HG02884 (cell line): ENCODE measurements around the gene MAP7D1.
"Not testable (repeated sequence)": the region's sequence is repeated elsewhere in the genome, so short reads cannot be mapped to it uniquely, and the experiment has no call there.

Experiments
- ATAC-seq: cut with Tn5 transposase; IDR thresholded peaks from one replicate; pipeline ENCODE4 v1.9.1; 2021; ENCODE audit warnings: mild to moderate bottlenecking, moderate library complexity; ENCODE audit not compliant: unreplicated experiment

MAP7D1 gene

DNA sequence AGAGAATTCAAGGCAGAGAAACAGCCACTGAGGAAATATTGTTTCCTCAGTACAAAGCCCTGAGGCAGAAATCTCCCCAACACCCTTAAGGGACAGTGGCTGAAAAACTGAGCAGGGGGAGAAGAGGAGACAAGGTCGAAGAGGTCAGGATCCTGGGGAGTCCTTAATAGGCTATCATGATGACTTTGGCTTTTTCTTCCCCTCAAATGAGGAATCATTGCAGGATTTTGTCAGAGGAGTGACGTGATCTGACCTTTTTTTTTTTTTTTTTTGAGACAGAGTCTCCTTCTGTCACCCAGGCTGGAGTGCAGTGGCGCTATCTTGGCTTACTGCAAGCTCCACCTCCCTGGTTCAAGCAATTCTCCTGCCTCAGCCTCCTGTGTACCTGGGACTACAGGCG is 10.2 kb downstream of the MAP7D1 start:
- ATAC-seq = no peak

DNA sequence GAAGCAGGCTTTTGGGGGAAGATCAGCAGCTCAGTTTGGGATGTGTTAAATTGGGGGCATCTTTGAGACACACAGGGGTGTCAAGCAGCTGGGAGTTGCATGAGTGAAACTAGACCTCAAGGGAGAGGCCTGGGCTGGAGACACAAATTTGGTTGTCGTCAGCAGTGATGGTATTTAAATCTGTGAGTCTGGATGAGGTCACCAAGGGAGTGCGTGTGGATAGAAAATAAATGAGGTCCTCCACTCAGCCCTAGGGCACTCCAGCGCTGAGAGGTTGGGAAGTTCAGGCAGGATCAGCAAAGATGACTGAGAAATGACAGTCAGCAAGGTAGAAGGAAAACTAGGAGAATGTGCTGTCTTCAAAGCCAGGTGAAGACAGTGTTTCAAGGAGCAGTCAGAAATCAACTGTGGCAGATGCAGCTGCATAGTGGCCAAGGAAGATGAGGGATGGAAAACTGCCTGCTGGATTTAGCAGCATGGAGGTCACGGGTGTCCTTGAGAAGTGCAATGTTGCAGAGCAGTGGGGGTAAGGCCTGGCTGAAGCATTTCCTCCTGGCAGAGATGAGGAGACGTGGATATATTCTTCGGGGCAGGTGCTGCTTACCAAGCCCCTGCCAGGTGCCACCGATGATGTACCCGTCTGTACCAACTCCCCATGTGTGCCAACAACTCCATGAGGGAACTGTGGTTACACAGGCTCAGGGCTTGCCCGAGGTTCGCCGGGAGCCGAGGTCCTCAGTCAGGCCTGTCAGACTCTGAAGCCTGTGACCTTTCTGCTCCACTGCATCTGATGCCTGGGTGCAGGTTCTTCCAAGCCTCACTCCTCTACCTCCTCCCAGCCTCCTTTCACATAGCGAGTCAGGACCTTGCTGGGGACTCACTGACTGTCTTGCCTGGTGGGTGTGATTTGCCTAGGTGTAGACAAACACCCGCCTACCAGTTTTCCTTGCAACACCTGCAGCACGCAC is 11.3 kb downstream of the MAP7D1 start:
- no peak for ATAC-seq

DNA sequence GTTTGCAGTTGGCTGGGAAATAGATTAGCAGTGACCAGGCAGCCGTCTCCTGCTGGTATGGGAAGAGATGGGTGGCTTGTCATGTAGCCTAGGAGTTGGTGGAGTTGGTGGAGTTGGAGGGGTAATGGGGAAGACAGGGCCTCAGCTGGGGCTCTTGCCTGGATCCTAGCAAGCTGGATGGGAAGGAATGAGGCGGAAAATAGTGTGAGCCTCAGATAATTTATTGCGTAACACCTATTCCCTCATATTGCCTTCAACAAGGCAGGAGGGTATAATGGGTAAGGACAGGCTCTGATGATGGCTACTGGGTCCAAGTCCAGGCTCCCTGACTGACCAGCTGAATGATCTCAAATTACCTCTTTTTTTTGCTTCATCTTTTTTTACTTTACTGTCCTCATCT is 12.6 kb downstream of the MAP7D1 start:
- no peak for ATAC-seq

DNA sequence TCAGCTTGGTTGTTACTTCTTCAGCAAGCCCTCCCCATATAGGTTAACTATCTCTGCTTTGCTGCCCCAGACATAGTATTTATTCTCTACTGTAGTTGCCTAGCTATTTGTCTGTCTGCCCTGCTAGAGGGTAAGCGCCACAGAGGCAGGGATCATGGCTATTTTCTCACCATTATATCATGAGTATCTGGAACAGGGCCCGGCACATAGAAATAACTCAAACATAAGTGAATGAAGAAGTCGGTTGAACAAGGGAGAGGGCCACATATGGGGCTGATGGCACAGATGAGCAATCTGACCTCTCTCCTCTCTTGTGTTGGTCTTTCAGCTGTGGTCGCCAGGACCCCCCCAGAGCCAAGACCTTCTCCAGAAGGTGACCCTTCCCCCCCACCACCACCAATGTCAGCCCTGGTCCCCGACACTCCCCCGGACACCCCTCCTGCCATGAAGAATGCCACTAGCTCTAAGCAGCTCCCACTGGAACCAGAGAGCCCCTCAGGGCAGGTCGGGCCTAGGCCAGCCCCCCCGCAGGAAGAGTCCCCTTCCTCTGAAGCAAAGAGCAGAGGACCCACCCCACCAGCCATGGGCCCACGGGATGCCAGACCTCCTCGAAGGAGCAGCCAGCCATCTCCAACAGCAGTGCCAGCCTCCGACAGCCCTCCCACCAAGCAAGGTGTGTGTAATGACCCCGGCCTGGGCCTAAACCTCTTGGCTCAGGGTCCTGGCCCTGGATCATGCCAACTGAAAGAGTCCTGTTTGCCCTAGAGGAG is 14.9 kb downstream of the MAP7D1 start:
- ATAC-seq = no peak

DNA sequence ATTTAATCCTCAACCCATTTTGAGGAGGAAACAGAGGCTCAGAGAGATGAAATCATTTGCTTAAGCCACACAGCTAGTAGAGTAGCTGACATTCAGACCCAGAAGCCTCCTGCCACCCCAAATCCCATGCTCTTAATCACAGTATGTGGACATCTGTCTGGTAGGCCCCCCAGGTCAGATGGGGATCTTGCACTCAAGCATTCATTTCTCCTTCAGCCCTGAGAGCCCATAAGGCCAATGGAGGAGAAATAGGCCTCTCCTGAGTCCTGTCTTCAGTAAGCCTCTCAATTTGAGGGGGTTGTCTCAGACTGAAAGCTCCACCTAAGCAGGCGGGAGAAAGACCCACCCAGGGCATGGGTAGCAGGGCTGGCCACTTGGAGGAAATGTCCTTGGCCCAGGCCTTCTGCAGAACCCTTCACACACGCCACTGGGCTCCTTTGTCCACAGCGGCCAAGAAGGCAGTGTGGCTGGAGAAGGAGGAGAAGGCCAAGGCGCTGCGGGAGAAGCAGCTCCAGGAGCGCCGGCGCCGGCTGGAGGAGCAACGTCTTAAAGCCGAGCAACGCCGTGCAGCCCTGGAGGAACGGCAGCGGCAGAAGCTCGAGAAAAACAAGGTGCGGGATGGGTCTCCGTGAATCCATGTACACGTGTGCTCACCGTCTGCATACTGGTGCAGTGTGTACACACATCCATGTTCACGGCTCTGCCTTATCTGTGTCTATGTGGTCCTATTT is 16.2 kb downstream of the MAP7D1 start:
- no peak for ATAC-seq

DNA sequence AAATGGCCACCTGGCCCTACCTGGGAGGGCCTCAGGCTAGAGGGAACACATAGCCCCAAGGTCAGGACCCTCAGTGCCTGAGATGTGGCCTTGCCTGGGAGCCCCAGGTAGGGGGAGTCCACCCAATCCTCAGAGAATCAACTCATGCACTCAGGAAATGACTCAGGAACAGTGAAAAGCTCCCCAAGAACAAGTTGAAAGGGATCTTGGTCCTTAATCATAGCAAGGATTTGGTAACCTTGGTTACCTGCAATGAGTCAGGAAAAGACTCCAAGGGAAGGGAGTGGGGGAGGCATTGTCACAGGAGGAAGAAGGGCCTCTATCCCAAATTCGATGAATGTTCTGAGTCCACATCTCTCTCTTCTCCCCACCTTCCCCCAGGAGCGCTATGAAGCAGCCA is 17.0 kb downstream of the MAP7D1 start:
- ATAC-seq = no peak

DNA sequence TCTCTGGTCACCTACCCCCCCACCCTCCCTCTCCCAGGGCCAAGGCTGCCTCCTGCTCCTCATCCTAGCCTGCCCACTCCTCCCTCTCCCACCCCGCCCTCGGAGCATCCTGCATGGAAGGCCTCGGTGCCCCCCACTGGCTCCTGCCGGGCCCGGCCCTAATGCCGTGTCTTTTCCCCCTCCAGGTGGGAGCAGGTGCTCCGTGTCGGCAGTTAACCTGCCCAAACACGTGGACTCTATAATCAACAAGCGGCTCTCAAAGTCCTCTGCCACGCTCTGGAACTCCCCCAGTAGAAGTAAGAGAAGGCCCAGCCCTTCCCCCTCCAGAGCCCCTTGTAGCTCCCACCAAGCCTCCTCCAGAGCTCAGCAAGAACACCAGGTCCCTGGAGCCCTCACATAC is 18.8 kb downstream of the MAP7D1 start:
- ATAC-seq = no peak

DNA sequence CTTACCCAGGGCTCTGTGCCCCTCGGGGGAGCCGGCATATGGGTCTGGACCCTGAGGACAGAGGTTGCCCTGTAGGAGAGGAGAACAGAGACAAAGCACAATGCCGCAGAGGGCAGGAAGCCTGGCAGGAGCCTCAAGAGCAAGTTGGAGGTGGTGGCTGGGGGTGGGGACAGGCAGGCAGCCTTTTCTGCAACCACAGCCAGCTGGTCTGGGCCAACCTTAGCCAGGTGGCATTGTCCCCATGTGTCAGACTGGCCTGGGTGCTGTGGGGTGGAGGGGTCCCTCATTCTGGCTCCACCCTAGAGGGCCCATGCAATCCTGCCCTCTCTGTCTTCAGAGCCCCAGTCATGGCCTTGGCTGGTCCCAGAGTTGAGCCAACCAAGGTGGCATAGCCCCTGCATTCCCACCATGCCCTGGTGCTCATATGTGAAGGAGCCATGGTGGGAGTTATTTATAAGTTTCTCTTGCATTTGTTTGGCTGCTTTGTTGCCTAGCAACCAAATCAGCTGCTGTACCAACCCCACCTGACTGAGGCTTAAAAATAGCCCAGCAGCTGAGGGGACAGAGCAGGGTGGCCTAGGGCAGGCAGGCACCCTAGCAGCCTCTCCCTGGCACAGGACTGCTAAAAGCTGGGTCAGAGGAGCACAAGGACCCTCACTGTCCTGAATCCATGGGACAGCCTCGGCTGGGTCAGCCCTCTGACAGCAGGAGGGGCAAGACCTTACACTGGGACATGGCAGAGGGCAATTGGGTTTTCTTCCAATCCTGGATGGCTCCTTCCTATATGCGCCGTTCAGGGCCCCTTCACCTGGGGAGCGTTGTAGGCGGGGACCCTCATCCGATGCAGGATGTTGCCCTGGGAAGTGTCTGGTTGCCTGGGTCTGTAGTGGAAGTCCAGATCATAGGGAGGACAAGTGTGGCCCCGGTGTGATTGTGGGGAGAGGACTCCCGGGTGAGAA is 19.5 kb downstream of the MAP7D1 start:
- no peak for ATAC-seq

DNA sequence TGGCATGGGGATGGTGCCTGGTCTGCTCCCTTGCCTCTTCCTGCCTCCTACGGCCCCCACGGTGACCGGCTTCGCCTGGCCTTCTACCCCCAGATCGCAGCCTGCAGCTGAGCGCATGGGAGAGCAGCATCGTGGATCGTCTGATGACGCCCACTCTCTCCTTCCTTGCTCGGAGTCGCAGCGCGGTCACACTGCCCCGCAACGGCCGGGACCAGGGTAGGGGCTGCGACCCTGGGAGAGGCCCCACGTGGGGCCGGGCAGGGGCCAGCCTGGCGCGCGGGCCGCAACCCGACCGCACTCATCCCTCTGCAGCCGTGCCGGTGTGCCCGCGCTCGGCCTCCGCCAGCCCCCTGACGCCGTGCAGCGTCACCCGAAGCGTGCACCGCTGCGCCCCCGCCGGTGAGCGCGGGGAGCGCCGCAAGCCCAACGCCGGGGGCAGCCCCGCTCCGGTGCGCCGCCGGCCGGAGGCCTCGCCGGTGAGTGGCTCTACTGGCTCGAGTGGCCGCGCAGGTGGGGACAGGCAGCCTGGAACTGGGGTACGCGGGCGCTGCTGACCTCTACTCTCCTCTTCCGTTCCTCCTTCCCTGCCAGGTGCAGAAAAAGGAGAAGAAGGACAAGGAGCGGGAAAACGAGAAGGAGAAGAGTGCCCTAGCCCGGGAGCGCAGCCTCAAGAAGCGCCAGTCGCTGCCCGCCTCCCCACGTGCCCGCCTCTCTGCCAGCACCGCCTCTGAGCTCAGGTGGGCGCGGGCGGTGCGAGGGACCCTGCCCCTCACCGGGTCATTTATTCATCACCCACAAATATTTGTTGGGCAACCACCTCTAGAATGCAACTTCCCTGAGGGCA is 20.4 kb downstream of the MAP7D1 start:
- ATAC-seq = no peak

GRCh38 chr1:36177589-36178431 is 21.9 kb downstream of the MAP7D1 start:
- ATAC-seq = no peak

DNA sequence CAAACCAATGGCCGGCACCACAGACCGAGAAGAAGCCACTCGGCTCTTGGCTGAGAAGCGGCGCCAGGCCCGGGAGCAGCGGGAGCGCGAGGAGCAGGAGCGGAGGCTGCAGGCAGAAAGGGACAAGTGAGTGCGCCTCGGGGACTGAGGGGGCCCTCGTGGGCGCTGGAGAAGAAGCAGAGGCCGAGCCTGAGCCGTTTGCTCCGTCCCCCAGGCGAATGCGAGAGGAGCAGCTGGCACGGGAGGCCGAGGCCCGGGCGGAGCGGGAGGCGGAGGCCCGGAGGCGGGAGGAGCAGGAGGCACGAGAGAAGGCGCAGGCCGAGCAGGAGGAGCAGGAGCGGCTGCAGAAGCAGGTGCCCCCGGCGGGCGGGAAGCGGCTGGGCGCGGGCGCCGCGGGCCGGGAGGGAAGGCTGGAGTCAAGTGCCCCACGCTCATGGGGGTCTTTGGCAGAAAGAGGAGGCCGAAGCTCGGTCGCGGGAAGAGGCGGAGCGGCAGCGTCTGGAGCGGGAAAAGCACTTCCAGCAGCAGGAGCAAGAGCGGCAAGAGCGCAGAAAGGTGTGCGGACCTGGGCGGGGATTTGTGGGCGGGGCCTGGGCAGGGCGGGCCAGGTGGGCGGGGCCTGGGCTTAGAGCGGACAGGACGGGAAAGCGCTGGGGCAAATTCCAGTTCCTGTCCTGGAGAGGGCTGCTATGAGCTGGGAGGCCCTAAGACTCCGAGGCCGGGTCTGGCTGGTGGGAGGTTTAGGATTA is 22.7 kb downstream of the MAP7D1 start:
- no peak for ATAC-seq

DNA sequence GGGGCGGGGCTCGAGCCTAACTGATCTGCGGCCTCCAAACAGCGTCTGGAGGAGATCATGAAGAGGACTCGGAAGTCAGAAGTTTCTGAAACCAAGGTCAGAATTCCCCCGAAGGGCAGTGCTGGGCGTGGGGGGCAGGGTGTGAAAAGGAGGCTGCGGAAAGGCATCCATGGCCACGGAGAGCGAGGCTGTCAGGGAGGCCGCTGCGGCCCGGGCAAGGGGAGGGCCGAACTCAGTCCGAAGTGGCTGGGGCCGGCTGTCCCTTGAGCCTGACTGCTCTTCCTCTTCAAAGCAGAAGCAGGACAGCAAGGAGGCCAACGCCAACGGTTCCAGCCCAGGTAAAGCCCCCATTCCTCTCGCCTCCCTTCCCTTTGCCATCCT is 23.2 kb downstream of the MAP7D1 start:
- ATAC-seq = no peak

- no peak for ATAC-seq
These were observed 26.8 kb downstream of the MAP7D1 start for GRCh38 chr1:36182734-36183133.

DNA sequence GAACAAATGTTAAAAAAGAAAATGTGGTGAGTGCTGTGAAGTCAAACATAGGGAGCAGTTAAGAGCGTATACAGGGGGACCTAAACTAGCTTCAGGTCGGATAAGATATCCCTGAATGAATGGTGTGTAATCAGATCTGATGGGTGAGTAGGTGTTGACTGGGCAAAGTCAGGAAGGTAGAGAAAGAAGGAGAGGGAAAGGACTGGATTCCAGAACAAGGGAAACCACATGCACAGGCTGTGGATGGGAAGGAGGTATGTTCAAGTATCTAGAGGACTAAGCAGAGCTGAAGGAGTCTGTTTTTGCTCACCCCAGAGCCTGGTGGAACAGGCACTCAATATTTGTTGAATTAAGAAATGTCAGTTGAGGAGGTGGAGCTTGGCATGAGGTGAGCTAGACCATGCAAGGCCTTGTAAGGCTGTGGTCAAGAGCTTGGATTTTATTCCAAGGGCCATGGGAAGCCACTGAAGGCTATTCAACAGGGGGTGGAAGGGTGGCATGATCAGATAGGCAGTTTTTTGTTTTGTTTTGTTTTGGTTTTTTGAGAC is 27.4 kb downstream of the MAP7D1 start:
- no peak for ATAC-seq

DNA sequence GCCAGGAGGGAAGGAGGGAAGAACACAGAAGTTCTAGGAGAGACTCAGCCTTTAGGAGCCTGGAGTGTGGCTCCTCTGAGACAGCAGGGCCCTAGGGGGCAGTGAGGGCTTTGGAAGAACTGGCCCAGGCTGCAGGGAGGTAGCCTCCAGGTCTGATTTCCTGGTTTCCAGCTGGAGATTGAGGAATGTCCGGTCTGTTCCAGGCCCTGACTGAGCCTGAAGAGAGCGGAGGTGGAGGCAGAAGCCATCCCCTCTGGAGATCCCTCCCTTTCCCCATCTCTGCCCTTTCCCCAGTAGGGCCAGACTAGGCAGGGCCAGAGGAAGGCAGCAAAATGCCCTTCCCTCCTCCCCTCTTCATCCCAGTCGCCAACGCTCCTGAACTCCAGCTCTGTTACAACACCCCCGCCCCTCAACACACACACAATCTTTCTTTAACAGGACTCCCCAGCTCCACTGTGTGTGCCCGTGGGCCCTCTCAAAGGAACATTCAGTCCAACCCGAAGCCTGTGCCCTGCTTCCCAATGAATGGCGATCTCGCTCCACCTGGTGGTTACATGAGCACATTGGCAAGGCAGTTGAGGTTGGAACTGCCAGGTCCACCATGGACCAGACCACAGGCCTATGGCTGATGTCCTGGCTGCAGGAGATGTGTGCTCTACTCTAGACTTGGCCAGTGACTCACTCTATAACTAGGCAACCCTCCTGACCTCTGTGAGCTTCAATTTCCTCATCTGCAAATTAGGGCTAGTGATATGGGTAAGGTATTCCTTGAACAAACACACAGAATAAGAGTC is 32.0 kb downstream of the MAP7D1 start:
- no peak for ATAC-seq

- ATAC-seq = not testable (repeated sequence)
These were observed 40.8 kb downstream of the MAP7D1 start for GRCh38 chr1:36196805-36197204.

GRCh38 chr1:36198641-36199040 is 42.7 kb downstream of the MAP7D1 start:
- ATAC-seq = no peak
